Measurements from ENCODE around the gene WLS. TPM values are rescaled to one million over a fixed set of nuclear protein-coding genes. Genes with fewer than 3 reads are reported as not detected.
A peak's percentile ranks its signal among the peaks of the same experiment; 100 is the strongest.

Gene WLS
- total RNA-seq, 4 donors from 2014 or later, result 94.8 to 228 (median 163) TPM

GRCh38 chr1:68237040-68237439 lies 4.7 kb upstream of the WLS start:
- intact Hi-C loops (cut with DNase I), result no loop called here
- peaks cover 0 to 10% (median 9%) of the 10 kb centered on the region in 4 donors for H3K4me1 ChIP-seq
- no peaks in the 10 kb centered on the region for H3K27me3 ChIP-seq
- no peaks in the 10 kb centered on the region for H3K36me3 ChIP-seq
- no peak for TF ChIP-seq EP300 (IDR thresholded peaks at IDR 0.05)
- TF ChIP-seq POLR2A (IDR thresholded peaks at IDR 0.05; ENCODE audit: low read depth), result no peak
- TF ChIP-seq POLR2AphosphoS5 (IDR thresholded peaks at IDR 0.05), result no peak
- no peak for TF ChIP-seq CTCF (IDR thresholded peaks at IDR 0.05)
- no peak overlapping the region for H3K27ac ChIP-seq (replicated peaks in 1 of 4)
- no peaks in the 10 kb centered on the region for H3K9me3 ChIP-seq
- no peak for DNase-seq (ENCODE audit: extremely low spot score)
- WGBS, result 87% methylated on average over 2 of the region's 2 CpGs
- H3K4me3 ChIP-seq, result no peak overlapping the region

GRCh38 chr1:68234094-68234493 lies 1.8 kb upstream of the WLS start:
- 88% methylated on average over 2 of the region's 2 CpGs for WGBS
- no peak for DNase-seq (ENCODE audit: extremely low spot score)
- Histone ChIP-seq H3K9me3 (no peaks in the 10 kb centered on the region), H3K27ac (replicated peaks in 1 of 4) (peak overlapping the region in 1 of 4 donors; percentile 97), H3K4me1 (peaks cover 1 to 29% (median 24%) of the 10 kb centered on the region in 4 donors), H3K27me3 (no peaks in the 10 kb centered on the region), H3K4me3 (no peak overlapping the region), H3K36me3 (no peaks in the 10 kb centered on the region)
- TF ChIP-seq POLR2AphosphoS5 (IDR thresholded peaks at IDR 0.05) (no peak), CTCF (IDR thresholded peaks at IDR 0.05) (no peak), EP300 (IDR thresholded peaks at IDR 0.05) (no peak), POLR2A (IDR thresholded peaks at IDR 0.05; ENCODE audit: low read depth) (no peak)
- intact Hi-C loops (cut with DNase I), result loop anchor here (5.0 kb wide), 2 partner anchors 88 to 108 kb away; no protein-coding TSS in a partner anchor

- WGBS, result 25% methylated on average over 1 of the region's 1 CpG
- peak overlapping the region; percentile 80 to 94 (median 80) for H3K4me3 ChIP-seq
- intact Hi-C loops (cut with DNase I), result loop anchor here (5.0 kb wide), 2 partner anchors 89 to 109 kb away; no protein-coding TSS in a partner anchor
- no peaks in the 10 kb centered on the region for H3K9me3 ChIP-seq
- no peak for DNase-seq (ENCODE audit: extremely low spot score)
- H3K4me1 ChIP-seq, result peaks cover 5 to 36% (median 32%) of the 10 kb centered on the region in 4 donors
- H3K36me3 ChIP-seq, result no peaks in the 10 kb centered on the region
- peak overlapping the region; percentile 94 to 97 (median 96) for H3K27ac ChIP-seq (replicated peaks in 1 of 4)
- no peak for TF ChIP-seq CTCF (IDR thresholded peaks at IDR 0.05)
- no peak for TF ChIP-seq POLR2A (IDR thresholded peaks at IDR 0.05; ENCODE audit: low read depth)
- TF ChIP-seq POLR2AphosphoS5 (IDR thresholded peaks at IDR 0.05), result no peak
- TF ChIP-seq EP300 (IDR thresholded peaks at IDR 0.05), result no peak
- no peaks in the 10 kb centered on the region for H3K27me3 ChIP-seq
Measured at GRCh38 chr1:68233202-68233601, 879 bp upstream of the WLS start.

- H3K27me3 ChIP-seq, result no peaks in the 10 kb centered on the region
- peaks cover 5 to 50% (median 45%) of the 10 kb centered on the region in 4 donors for H3K4me1 ChIP-seq
- DNase-seq (ENCODE audit: extremely low spot score), result peak; percentile 96
- peak overlapping the region; percentile 80 to 94 (median 80) for H3K4me3 ChIP-seq
- peak overlapping the region; percentile 94 to 97 (median 96) for H3K27ac ChIP-seq (replicated peaks in 1 of 4)
- intact Hi-C loops (cut with DNase I), result loop anchor here (2.0 to 5.0 kb wide), 3 partner anchors 57 to 111 kb away; no protein-coding TSS in a partner anchor
- no peaks in the 10 kb centered on the region for H3K9me3 ChIP-seq
- 0% methylated on average over 23 of the region's 31 CpGs for WGBS
- H3K36me3 ChIP-seq, result no peaks in the 10 kb centered on the region
- TF ChIP-seq EP300 (IDR thresholded peaks at IDR 0.05) (no peak), CTCF (IDR thresholded peaks at IDR 0.05) (no peak), POLR2A (IDR thresholded peaks at IDR 0.05; ENCODE audit: low read depth) (no peak), POLR2AphosphoS5 (IDR thresholded peaks at IDR 0.05) (peak; percentile 75 to 95)
Measured at GRCh38 chr1:68231627-68232288, 565 bp downstream of the WLS start.

Data from esophagus muscularis mucosa (tissue), 4 donors.